ENCODE data around the gene C11orf68.

The C11orf68 gene

DNA sequence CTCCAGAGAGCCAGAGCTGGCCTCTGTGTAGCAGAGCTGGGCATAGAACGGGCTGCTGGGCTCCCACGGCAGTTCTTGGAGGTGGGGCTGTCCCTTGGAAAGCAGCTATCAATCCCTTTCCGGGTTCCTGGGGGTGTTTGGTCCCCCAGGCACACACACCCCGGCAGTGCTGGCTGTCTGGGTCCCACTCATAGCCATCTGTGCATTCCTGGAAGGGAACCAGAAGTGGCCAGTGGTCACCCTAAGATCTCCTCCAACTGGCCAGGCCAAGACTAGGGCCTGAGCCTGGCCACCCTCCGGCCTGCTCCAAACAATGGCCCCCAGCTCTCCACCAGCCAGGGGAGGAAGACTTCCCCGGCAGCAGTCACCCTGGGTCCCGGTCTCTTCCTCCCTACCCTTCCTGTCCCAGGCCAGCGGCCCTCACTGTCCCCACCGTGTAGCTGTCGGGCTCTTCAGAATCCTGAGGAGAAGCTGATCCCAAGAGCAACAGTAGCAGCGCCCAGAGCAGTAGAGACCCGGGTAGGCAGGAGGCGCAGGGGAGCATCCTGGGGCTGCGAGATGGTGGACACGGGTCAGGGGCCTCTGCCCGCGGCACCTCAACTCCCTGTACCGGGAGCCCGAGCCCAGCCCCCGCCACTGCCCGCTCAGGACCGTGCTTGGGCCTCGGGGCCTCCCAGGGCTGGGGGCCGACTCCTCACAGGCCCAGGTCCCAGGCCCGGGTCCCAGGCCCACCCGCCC lies 46.9 kb downstream of the C11orf68 start:
- TF ChIP-seq, protein P1, sequence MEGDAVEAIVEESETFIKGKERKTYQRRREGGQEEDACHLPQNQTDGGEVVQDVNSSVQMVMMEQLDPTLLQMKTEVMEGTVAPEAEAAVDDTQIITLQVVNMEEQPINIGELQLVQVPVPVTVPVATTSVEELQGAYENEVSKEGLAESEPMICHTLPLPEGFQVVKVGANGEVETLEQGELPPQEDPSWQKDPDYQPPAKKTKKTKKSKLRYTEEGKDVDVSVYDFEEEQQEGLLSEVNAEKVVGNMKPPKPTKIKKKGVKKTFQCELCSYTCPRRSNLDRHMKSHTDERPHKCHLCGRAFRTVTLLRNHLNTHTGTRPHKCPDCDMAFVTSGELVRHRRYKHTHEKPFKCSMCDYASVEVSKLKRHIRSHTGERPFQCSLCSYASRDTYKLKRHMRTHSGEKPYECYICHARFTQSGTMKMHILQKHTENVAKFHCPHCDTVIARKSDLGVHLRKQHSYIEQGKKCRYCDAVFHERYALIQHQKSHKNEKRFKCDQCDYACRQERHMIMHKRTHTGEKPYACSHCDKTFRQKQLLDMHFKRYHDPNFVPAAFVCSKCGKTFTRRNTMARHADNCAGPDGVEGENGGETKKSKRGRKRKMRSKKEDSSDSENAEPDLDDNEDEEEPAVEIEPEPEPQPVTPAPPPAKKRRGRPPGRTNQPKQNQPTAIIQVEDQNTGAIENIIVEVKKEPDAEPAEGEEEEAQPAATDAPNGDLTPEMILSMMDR (IDR thresholded peaks at IDR 0.05; ENCODE audit: low read depth, low read length) = peak; percentile 26
- no peak for DNase-seq (ENCODE audit: extremely low read depth, low read depth)

DNA sequence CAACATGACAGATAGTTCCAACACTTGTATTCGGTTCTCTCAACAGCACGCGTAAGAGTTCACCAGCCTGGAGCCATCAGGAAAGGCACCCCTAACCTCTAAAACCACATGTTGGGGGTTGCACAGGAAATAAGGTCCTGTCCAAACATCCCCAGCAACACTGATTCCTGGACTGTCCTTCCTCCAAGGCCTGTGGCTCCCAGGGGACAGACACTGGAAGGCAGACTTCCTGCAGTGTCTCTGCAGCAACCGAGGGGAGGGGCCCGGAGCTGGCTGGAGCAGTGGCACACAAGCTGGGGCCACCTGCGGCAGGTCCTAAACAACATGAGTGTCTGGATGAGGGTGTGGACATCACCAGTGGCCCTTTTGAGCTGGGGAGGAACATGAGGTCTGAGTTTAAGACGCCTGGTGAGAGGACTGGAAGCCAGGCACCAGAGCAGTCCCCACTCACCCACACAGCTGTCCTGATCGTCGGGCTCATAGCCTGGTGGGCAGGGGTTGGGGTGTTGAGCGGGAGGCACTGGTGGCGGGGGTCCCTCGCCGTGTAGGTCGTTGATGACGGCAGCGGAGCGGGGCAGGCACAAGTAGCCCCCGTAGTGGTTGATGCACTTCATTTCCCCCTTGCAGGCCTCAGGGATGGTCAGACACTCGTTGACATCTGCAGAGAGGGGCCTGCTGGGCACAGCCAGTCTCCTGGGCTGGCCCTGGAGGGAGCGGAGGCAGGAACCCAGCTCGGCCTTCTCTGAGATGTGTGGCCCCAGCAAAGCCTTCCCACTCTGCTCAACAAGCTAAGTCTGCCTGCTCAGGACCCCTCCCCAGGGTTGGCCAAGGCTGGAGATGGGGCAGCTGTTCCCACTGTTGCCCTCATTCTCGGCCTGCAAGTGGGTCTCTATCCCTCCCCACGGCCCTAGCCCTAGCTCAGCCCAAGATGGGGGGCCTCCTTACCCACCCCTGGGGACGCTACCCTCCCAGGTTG lies 47.9 kb downstream of the C11orf68 start:
- DNase-seq (ENCODE audit: extremely low read depth, low read depth) = no peak
- TF ChIP-seq, protein P1 (IDR thresholded peaks at IDR 0.05; ENCODE audit: low read depth, low read length) = no peak

DNA sequence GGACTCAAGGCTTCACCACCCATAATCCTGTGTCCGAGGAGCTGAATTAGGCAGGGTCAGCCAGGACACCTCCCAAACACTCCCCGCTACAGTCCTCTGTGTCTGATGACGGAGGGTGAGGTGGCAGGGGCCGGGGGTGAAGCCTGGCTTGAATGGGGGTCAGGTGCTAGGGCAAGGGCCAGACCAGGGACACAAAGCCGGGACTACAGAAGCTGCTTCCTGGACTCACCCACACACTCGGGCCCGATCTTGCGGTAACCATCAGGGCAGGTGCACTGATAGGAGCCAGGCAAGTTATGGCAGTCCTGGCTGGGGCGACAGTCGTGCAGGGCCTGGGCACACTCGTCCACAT lies 48.6 kb downstream of the C11orf68 start:
- DNase-seq (ENCODE audit: extremely low read depth, low read depth) = no peak
- TF ChIP-seq, protein P1 (IDR thresholded peaks at IDR 0.05; ENCODE audit: low read depth, low read length) = no peak

DNA sequence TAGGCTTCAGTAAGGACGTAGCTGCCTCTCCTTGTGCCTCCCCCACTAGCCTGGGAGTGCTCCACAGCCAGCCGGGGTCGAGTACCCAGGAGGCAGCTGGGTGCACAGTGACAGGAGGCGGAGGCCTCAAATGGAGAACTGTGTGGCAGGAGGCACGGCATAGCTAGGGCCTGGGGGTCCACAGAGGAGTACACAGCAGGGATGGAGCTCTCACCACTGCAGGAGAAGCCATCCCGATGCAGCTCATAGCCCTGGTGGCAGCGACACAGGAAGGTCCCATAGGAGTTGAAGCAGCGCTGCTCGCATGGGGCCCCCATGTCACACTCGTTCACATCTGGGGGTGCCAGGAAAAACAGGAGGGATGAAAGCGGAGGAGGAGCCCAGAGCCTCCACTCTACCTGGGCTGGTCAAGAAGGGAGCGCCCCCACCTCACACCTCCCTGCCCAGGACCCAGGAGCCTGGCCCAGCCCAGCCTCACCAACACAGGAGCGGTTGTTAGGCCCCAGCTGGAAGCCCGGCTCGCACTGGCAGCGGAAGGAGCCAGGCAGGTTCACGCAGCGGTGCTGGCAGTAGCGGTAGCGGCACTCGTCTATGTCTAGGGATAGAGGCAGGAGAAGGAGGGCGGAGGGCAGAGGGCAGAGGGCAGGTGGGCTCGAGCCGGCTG lies 49.1 kb downstream of the C11orf68 start:
- no peak for DNase-seq (ENCODE audit: extremely low read depth, low read depth)
- TF ChIP-seq, protein P1 (IDR thresholded peaks at IDR 0.05; ENCODE audit: low read depth, low read length) = no peak

DNA sequence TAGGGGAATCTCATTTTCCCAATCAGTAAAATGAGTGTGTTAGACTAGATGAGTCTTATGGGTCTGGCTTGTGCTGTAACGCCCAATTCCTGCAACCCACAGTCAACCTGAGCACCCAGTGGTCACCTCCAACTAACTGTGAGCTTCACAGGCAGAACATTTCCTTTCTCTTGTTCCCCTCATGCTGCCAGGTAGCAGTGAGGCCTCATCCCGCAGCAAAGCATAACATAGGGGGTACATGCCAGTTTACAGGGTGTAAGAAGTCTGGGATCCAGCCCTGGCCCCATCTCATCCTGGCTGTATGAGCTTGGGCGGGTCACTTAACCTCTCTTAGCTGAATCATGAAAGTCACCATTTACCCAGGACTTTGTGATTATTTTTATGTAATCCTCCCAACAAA lies 50.0 kb downstream of the C11orf68 start:
- TF ChIP-seq, protein P1 (IDR thresholded peaks at IDR 0.05; ENCODE audit: low read depth, low read length) = no peak
- no peak for DNase-seq (ENCODE audit: extremely low read depth, low read depth)

DNA sequence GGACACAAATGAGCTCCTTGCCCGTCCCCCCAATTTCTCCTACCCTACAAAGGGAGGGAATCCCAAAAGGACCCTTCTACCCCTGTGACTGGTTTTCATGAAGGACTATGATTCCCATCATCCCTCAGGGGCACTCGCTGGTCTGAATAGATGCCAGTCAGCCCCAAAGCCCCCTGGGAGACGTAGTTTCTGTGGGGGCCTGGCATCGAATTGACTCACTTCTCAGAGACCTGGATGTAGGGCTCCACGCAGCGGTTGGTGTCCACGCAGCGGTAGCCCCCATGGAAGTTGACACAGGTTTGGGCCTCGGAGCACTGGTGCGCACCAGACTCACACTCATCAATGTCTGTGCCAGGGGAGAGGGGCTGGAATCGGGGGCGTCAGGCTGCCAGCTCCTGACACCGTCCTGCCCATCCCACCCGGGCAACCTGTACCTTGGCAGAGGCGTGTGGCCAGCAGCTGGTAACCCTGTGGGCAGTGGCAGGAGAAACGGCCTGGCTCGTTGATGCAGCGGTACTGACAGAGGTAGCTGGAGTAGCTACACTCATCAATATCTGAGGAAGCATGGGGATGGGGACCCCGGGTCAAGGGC lies 50.7 kb downstream of the C11orf68 start:
- TF ChIP-seq, protein P1 (IDR thresholded peaks at IDR 0.05; ENCODE audit: low read depth, low read length) = no peak
- no peak for DNase-seq (ENCODE audit: extremely low read depth, low read depth)

Measured in AG09319 (cell line).